OCI-M2 (cell line): ENCODE data around the gene FBXW4.

Experiments used
- DNase-seq: peaks from one replicate; lab custom pipeline; 2025; ENCODE audit not compliant: unreplicated experiment; lab: John Stamatoyannopoulos, UW

The FBXW4 gene

DNA sequence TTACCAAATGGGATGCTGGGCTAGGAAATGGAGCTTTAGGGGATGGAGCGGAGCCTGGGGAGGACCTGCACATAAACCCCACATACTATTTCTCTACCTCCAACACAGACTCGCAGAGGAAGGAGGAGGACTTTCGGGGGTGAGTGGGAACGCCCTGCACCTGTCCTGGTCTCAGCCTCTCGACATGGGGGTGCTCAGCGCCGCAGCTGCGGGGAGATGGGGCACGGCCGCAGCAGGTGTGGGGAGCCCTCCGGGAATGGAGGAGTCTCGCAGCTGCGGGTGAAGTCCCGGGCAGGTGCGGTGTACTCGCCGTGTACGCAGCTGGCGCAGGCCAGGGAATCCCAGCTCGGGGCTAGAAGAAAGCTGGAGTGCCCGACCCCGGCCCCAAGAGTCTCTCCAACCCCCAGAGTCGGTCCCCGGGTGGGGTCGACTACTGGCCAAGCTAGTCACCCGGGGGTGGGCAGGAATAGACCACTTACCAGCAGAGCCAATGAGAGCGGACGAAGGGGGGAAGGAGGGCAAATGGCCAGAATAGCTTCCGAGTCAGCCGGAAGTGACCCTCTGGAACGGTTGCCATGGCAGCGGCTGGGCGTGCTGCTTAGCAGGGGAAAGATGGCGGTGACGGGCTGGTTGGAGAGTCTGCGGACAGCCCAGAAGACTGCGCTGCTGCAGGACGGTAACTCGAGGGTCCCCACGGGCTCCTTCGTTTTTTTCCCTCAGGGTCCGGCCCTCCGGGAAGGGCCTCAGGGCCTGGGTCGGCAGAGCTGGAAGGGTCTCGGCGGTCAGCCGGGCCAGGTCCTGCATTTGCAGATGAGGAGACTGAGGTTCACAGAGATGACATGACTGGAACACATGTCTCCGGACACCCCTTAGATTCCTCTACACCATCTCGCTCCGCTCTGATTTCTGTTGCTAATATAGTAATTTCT, 107.0 kb downstream of the FBXW4 start, which contains the start of the genes DPCD and POLL:
DPCD (plus strand) TSS at position 597 of the 929 bp plus-strand sequence; CDS start at position 613, 16 bp downstream.
POLL (minus strand) TSS at position 533 of the 929 bp plus-strand sequence. CDS start 897 bp downstream, outside the sequence.
- DNase-seq: peak; percentile 90

GRCh38 chr10:101585841-101586240, 109.1 kb downstream of the FBXW4 start:
- no peak for DNase-seq

GRCh38 chr10:101580486-101581399, 114.2 kb downstream of the FBXW4 start:
- DNase-seq: no peak

GRCh38 chr10:101579516-101579870, 115.5 kb downstream of the FBXW4 start:
- DNase-seq: no peak

- DNase-seq: no peak
These were observed 116.0 kb downstream of the FBXW4 start for GRCh38 chr10:101578803-101579515.

DNA sequence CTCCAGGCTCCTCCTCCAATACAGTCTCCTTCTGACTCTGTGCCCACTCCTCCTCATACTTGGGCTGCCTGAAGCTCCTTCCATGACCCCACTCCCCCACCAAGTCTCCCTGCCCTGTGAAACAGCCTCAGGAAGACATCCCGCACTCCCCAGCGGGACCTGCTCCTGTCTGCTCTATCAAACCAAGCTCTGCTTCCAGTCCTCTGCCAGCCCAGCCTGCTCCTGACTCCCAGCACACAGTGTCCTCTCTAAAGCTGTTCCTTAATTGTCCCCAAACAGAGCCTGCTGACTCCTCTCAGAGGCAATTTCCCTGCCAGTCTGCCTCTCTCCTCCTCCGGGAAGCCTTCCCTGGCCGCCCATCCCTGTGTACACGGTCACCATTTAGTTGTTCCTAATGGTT, 116.8 kb downstream of the FBXW4 start:
- DNase-seq: no peak

- no peak for DNase-seq
These were observed 117.7 kb downstream of the FBXW4 start for GRCh38 chr10:101577121-101577871.

- no peak for DNase-seq
These were observed 118.6 kb downstream of the FBXW4 start for GRCh38 chr10:101576211-101576863.

- DNase-seq: peak; percentile 62
These were observed 119.3 kb downstream of the FBXW4 start for GRCh38 chr10:101575580-101576210.

- no peak for DNase-seq
These were observed 119.9 kb downstream of the FBXW4 start for GRCh38 chr10:101575091-101575490.

DNA sequence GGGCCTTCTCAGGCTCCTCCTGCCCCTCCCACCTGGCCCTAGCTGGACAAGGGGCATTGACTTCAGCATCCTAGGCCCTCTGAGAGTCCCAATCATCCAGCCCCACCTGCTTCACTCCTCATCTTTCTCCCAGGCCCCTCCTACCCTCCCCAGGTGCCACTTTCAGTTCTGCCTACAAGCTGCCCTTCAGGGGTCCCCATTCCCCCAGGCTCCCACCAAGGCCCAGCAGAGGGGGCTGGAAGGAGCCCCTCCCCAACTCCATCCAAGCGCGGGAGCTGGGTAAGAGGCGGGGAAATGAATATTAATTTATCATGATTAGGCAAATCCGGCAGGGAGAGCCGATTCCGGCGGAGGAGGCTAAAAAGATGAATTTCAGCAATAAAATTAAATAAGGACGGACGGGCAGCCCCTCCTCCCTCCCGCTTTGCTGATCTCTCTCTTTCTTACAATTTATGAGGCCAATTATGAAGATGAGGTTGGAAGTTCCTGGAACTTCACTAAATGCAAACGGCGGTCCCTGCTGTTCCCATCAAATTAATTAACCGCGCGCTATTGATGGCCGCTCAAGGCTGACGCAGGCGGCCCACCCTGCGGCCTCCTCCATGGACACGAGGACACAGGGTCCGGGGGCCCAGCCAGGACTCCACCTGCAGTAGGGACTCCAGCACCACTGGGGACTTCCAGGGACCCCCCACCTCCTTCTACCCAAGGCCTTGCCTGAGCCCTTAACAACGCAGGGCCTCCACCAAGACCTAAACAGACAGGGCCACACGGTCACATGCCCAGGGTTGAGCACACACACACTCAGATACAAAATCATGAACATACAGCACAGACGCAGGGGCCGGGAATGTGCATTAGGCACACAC, 120.9 kb downstream of the FBXW4 start:
- no peak for DNase-seq

GRCh38 chr10:101572785-101573184, 122.2 kb downstream of the FBXW4 start:
- no peak for DNase-seq

DNA sequence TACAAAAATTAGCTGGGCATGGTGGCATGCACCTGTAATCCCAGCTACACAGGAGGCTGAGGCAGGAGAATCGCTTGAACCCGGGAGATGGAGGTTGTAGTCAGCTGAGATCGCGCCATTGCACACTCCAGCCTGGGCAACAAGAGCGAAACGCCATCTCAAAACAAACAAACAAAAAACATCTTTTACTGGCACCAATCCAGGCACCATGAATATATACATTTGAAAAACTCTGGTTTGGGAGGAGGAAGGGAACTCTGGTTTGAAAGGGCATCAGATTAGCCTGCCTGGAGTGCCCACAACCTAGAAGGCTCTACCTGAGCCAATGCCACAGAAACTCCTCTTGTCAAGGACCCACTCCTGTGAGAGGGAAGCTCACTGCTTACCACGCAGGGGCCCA, 122.8 kb downstream of the FBXW4 start:
- DNase-seq: no peak

GRCh38 chr10:101571271-101571925, 123.6 kb downstream of the FBXW4 start:
- DNase-seq: no peak

DNA sequence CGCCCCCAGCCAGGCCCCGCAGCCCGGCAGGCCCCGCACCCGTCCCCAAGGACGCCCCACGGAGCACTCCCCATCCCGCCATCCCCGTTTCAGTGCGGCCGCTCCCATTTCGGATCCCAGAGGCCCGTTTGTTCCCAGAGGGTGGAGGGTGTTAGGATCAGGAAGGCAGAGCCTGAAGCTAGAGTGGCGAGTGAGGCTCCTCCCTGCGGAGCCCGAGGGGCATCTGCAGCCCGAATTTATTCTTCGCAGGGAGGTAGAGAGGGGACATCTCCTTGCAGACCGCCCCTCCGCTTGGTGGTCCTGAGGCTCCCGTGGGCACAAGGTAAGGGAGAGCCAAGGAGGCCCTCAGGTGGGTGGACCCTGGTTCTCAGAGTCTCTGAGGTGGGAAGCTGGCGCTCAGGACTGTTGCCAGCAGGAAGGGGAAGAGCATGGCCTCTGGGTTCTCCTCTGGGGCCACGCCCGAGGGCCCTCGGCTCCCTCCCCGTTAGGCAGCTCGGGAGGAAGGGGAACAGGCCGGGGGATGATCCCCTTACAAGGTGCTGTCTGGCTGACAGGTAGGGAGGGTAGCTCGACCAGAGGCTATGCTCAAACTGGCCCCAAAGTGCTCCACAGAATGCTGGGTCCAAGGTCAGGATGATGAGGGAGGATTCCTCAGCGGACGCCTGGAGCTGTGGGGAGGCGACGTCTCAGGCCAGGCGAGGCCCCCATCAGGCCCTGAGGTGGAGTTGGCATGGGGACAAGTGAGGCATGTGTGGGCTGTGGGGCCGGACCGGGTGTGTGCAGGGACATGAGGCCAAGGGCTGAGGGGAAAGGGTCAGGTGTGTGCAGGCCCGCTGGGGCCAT, 124.3 kb downstream of the FBXW4 start:
- no peak for DNase-seq

- no peak for DNase-seq
These were observed 125.1 kb downstream of the FBXW4 start for GRCh38 chr10:101569622-101570427.
